ENCODE measurements around the gene CHL1.

CHL1 gene

DNA sequence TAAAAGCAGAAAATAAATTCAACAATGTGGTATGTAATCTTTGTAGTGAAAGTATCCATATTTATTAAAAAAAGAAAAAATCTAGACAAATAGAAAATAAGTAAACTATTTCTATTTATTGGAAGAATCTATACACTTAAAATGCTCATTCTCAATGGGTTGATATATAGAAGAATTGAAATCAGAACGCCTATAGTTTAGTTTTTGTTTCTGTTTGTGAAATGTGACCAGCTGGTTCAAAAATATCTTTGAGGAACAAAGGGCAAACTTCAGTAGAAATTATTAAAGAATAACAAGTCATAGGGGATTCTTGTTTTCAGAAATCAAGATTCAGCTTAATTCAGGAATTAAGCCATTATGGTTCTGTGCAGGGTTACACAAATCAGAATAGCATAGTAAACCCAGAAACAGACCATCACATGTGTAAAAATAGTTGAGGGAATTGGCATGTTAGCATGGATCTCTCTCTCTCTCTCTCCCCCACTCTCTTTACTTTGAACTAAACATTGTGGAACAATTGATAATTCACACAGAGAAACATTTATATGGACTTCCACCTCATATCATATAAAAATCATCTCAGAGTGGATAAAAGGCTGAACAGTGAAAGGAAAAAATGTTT, 134.0 kb downstream of the CHL1 start:
- no peaks in the 10 kb centered on the region for H3K4me1 ChIP-seq (ENCODE audit: insufficient read depth, low read length, severe bottlenecking)
- no peaks in the 10 kb centered on the region for H3K9me3 ChIP-seq (ENCODE audit: low read length)
- no peak overlapping the region for H3K4me3 ChIP-seq (ENCODE audit: low read depth, low read length, poor library complexity, severe bottlenecking)
- H4K20me1 ChIP-seq (ENCODE audit: insufficient read depth, low read length): no peaks in the 10 kb centered on the region
- TF ChIP-seq, protein P1, sequence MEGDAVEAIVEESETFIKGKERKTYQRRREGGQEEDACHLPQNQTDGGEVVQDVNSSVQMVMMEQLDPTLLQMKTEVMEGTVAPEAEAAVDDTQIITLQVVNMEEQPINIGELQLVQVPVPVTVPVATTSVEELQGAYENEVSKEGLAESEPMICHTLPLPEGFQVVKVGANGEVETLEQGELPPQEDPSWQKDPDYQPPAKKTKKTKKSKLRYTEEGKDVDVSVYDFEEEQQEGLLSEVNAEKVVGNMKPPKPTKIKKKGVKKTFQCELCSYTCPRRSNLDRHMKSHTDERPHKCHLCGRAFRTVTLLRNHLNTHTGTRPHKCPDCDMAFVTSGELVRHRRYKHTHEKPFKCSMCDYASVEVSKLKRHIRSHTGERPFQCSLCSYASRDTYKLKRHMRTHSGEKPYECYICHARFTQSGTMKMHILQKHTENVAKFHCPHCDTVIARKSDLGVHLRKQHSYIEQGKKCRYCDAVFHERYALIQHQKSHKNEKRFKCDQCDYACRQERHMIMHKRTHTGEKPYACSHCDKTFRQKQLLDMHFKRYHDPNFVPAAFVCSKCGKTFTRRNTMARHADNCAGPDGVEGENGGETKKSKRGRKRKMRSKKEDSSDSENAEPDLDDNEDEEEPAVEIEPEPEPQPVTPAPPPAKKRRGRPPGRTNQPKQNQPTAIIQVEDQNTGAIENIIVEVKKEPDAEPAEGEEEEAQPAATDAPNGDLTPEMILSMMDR (IDR thresholded peaks at IDR 0.05; ENCODE audit: low read length): no peak
- no peak for TF ChIP-seq EZH2 (IDR thresholded peaks at IDR 0.05; ENCODE audit: borderline replicate concordance, low read length)
- no peaks in the 10 kb centered on the region for H3K9me2 ChIP-seq (ENCODE audit: low read depth, low read length)
- no peaks in the 10 kb centered on the region for H3F3A ChIP-seq (ENCODE audit: insufficient read depth, low read length)
- no peak overlapping the region for H3K9ac ChIP-seq (ENCODE audit: low read length)
- H3K27me3 ChIP-seq (ENCODE audit: insufficient read depth, low read length): no peaks in the 10 kb centered on the region
- H3K27ac ChIP-seq (ENCODE audit: low read depth, low read length, poor library complexity, severe bottlenecking): no peak overlapping the region
- H3K36me3 ChIP-seq (ENCODE audit: insufficient read depth, low read length): no peaks in the 10 kb centered on the region
- no peaks in the 10 kb centered on the region for H3K79me2 ChIP-seq (ENCODE audit: insufficient read depth, low read length)
- no peak overlapping the region for H2AFZ ChIP-seq (ENCODE audit: low read length)
- no peak overlapping the region for H3K4me2 ChIP-seq (ENCODE audit: low read length)

DNA sequence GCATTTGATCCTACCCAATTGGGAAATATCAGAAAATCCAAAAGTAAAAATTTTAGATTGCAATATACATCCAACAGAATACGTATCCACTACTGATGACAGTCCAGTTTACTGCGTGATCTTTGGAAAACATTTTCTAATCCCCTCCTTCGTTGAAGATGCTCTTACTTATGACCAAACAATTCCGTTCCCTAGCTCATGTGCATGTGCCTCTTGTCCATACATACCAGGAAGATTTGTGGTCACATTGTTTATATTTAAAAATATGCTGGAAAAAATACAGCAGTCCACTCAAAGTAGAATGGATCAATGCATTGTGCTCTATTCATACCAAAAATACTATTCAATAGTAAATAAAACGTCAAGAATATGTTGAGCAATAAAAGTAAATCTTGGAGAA, 135.3 kb downstream of the CHL1 start:
- Histone ChIP-seq H3K9ac (ENCODE audit: low read length) (no peak overlapping the region), H3K27ac (ENCODE audit: low read depth, low read length, poor library complexity, severe bottlenecking) (no peak overlapping the region), H3K9me3 (ENCODE audit: low read length) (no peaks in the 10 kb centered on the region), H3K36me3 (ENCODE audit: insufficient read depth, low read length) (no peaks in the 10 kb centered on the region), H3K9me2 (ENCODE audit: low read depth, low read length) (no peaks in the 10 kb centered on the region), H3F3A (ENCODE audit: insufficient read depth, low read length) (no peaks in the 10 kb centered on the region), H2AFZ (ENCODE audit: low read length) (no peak overlapping the region), H3K27me3 (ENCODE audit: insufficient read depth, low read length) (no peaks in the 10 kb centered on the region), H3K4me2 (ENCODE audit: low read length) (no peak overlapping the region), H3K79me2 (ENCODE audit: insufficient read depth, low read length) (no peaks in the 10 kb centered on the region), H3K4me3 (ENCODE audit: low read depth, low read length, poor library complexity, severe bottlenecking) (no peak overlapping the region), H3K4me1 (ENCODE audit: insufficient read depth, low read length, severe bottlenecking) (no peaks in the 10 kb centered on the region), H4K20me1 (ENCODE audit: insufficient read depth, low read length) (no peaks in the 10 kb centered on the region)
- TF ChIP-seq EZH2 (IDR thresholded peaks at IDR 0.05; ENCODE audit: borderline replicate concordance, low read length): no peak
- TF ChIP-seq, protein P1 (IDR thresholded peaks at IDR 0.05; ENCODE audit: low read length): no peak

DNA sequence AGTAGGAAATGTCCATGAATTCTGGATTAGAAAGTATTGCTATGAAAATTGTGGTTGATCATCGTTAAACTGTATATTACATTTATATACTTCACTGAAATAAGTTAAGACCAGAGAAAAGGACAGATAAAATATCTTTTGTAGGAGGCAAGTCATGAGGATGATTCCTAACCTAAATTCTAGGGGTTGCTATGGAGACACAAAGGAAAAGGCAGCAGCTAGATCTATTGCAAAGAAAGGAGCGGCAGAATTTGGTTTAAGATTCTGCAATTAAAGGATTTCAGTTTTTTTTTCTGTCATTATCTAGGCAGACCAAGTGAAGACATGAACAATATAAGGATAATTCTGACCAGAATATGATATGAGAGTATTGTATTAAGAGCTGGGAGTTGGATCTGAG, 136.1 kb downstream of the CHL1 start:
- TF ChIP-seq, protein P1 (IDR thresholded peaks at IDR 0.05; ENCODE audit: low read length): no peak
- no peak for TF ChIP-seq EZH2 (IDR thresholded peaks at IDR 0.05; ENCODE audit: borderline replicate concordance, low read length)
- no peaks in the 10 kb centered on the region for H3K27me3 ChIP-seq (ENCODE audit: insufficient read depth, low read length)
- no peaks in the 10 kb centered on the region for H3K9me3 ChIP-seq (ENCODE audit: low read length)
- no peak overlapping the region for H3K27ac ChIP-seq (ENCODE audit: low read depth, low read length, poor library complexity, severe bottlenecking)
- no peaks in the 10 kb centered on the region for H3K79me2 ChIP-seq (ENCODE audit: insufficient read depth, low read length)
- H3K9ac ChIP-seq (ENCODE audit: low read length): no peak overlapping the region
- H2AFZ ChIP-seq (ENCODE audit: low read length): no peak overlapping the region
- no peaks in the 10 kb centered on the region for H3F3A ChIP-seq (ENCODE audit: insufficient read depth, low read length)
- H4K20me1 ChIP-seq (ENCODE audit: insufficient read depth, low read length): no peaks in the 10 kb centered on the region
- no peak overlapping the region for H3K4me3 ChIP-seq (ENCODE audit: low read depth, low read length, poor library complexity, severe bottlenecking)
- H3K4me2 ChIP-seq (ENCODE audit: low read length): no peak overlapping the region
- H3K9me2 ChIP-seq (ENCODE audit: low read depth, low read length): no peaks in the 10 kb centered on the region
- no peaks in the 10 kb centered on the region for H3K36me3 ChIP-seq (ENCODE audit: insufficient read depth, low read length)
- H3K4me1 ChIP-seq (ENCODE audit: insufficient read depth, low read length, severe bottlenecking): no peaks in the 10 kb centered on the region
